GM12872 (cell line): ENCODE results near the gene SDHAF4.

ENCODE experiments used
- CTCF ChIP-seq: IDR thresholded peaks from 3 replicates; pipeline ENCODE4 v1.5.1; 2011; ENCODE audit warnings: low read depth, mild to moderate bottlenecking, low read length, moderate library complexity; ENCODE audit not compliant: insufficient read depth

Gene SDHAF4

GRCh38 chr6:70537266-70537665 lies 29.5 kb upstream of the SDHAF4 start:
- TF ChIP-seq CTCF, result no peak

- TF ChIP-seq CTCF, result no peak
Measured at GRCh38 chr6:70538376-70538775, 28.4 kb upstream of the SDHAF4 start.

- peak; percentile 23; the same call in 1 of the 3 replicates for TF ChIP-seq CTCF
Measured at GRCh38 chr6:70547313-70547712, 19.4 kb upstream of the SDHAF4 start.

- no peak for TF ChIP-seq CTCF
Measured at GRCh38 chr6:70547905-70548304, 18.8 kb upstream of the SDHAF4 start.

- TF ChIP-seq CTCF, result no peak
Measured at GRCh38 chr6:70549327-70549726, 17.4 kb upstream of the SDHAF4 start.

GRCh38 chr6:70551566-70551965 lies 15.2 kb upstream of the SDHAF4 start:
- no peak for TF ChIP-seq CTCF

- no peak for TF ChIP-seq CTCF
Measured at GRCh38 chr6:70552974-70553373, 13.8 kb upstream of the SDHAF4 start.

- TF ChIP-seq CTCF, result no peak
Measured at GRCh38 chr6:70557998-70558397, 8.7 kb upstream of the SDHAF4 start.
